DOHH2 (cell line): ENCODE results near the gene BAG5.
"Not testable (repeated sequence)": the region's sequence is repeated elsewhere in the genome, so short reads cannot be mapped to it uniquely, and the experiment has no call there.

Experiments used
- H3F3A ChIP-seq: fragments of 200-600 bp; sonication (generic), shearing (Covaris generic); 2 replicates; pipeline ENCODE4 v1.6.0; 2016; ENCODE audit warnings: antibody characterized with exemption, mild to moderate bottlenecking; ENCODE audit not compliant: control insufficient read depth, insufficient read depth
- H3K27ac ChIP-seq: fragments of 200-600 bp; sonication (generic); 2 replicates; pipeline ENCODE4 v1.5.1; 2014; ENCODE audit warnings: low read depth, mild to moderate bottlenecking, low read length, moderate library complexity
- H3K27me3 ChIP-seq: fragments of 200-600 bp; sonication (generic); 2 replicates; pipeline ENCODE4 v1.6.1; 2014; ENCODE audit warnings: mild to moderate bottlenecking, low read length, mixed read lengths; ENCODE audit not compliant: control insufficient read depth
- H3K36me3 ChIP-seq: fragments of 200-600 bp; sonication (generic); 2 replicates; pipeline ENCODE4 v1.6.1; 2014; ENCODE audit warnings: mild to moderate bottlenecking, low read length, moderate library complexity, mixed read lengths; ENCODE audit not compliant: control insufficient read depth
- H3K4me1 ChIP-seq: fragments of 200-600 bp; sonication (generic); 2 replicates; pipeline ENCODE4 v1.6.1; 2014; ENCODE audit warnings: mild to moderate bottlenecking, low read length, mixed read lengths; ENCODE audit not compliant: control insufficient read depth
- H3K4me2 ChIP-seq: fragments of 200-600 bp; sonication (generic); 2 replicates; pipeline ENCODE4 v1.6.0; 2014; ENCODE audit warnings: mild to moderate bottlenecking, low read length, moderate library complexity
- H3K4me3 ChIP-seq: fragments of 200-600 bp; sonication (generic); 2 replicates; pipeline ENCODE4 v1.5.1; 2014; ENCODE audit warnings: mild to moderate bottlenecking, low read length, mixed read lengths
- H3K79me2 ChIP-seq: fragments of 200-600 bp; sonication (generic); 2 replicates; pipeline ENCODE4 v1.6.1; 2014; ENCODE audit warnings: mild to moderate bottlenecking, low read length, mixed read lengths; ENCODE audit not compliant: control insufficient read depth
- H3K9me2 ChIP-seq: fragments of 200-600 bp; sonication (generic); replicated peaks from 2 replicates; pipeline ENCODE4 v1.6.1; 2014; ENCODE audit warnings: mild to moderate bottlenecking, low read length, mixed read lengths; ENCODE audit not compliant: control insufficient read depth
- H3K9me3 ChIP-seq: fragments of 200-600 bp; sonication (generic); 2 replicates; pipeline ENCODE4 v1.6.1; 2014; ENCODE audit warnings: antibody characterized with exemption, low read length, mixed read lengths; ENCODE audit not compliant: control insufficient read depth, insufficient read depth
- H4K20me1 ChIP-seq: fragments of 200-600 bp; sonication (generic); 2 replicates; pipeline ENCODE4 v1.6.0; 2014; ENCODE audit warnings: low read depth, mild to moderate bottlenecking, antibody characterized with exemption, low read length, moderate library complexity; ENCODE audit not compliant: control insufficient read depth, insufficient read depth
- EZH2phosphoT487 ChIP-seq: fragments of 200-600 bp; sonication (generic); IDR thresholded peaks from 2 replicates; pipeline ENCODE4 v1.6.1; 2017; ENCODE audit warnings: borderline replicate concordance, mild to moderate bottlenecking, antibody characterized with exemption, low read length, moderate library complexity, mixed read lengths
- TF ChIP-seq, protein P1 (sequence below): fragments of 200-600 bp; sonication (generic); IDR thresholded peaks from one replicate; pipeline ENCODE4 v1.5.1; 2014; ENCODE audit warnings: antibody characterized with exemption, mild to moderate bottlenecking, low read depth, low read length; ENCODE audit not compliant: poor library complexity, severe bottlenecking

Gene BAG5

DNA sequence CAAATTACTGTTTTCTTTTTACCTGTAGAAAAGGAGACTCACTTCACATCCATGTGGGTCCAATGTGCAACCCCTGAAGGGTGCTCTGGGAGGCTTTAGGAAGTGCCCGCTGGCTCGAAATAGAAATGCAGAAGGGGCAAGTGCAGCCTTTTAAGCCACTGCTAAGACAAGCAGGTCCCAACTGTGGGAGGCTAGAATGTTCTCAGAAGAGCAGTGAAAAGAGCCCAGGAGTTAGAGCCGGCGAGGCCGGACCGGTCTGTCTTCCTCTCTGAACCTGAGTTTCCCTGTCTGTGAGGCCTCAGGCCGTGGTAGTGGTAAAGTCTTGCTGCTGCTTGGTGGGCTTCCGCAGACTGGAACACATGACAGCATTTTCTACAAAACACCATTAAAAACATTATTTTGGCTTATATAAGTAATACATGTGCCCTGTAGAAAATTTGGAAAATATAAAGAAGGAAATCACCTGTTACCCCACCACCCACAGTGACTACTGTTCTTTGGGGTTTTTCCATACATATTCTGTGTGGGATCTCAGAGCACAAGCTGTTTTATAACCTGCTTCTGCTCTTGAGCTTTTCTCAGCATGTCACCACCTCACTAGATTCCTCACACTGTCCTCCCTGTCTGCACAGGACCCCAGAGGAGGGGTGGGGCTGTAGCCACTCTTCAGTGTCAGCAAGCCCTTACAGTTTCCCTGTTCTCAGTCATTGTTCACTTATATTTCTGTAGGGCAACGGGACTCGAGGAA, 45.9 kb downstream of the BAG5 start:
- Histone ChIP-seq H3K9me3 (no peaks in the 10 kb centered on the region), H3F3A (peaks cover 11% of the 10 kb centered on the region), H3K9me2 (no peaks in the 10 kb centered on the region), H4K20me1 (0 out of 2 replicates have a peak, but pooled peaks cover 6% of the 10 kb centered on the region), H3K4me2 (no peak overlapping the region), H3K4me1 (peaks cover 19% of the 10 kb centered on the region), H3K27ac (no peak overlapping the region), H3K4me3 (no peak overlapping the region), H3K27me3 (peaks cover 19% of the 10 kb centered on the region), H3K79me2 (no peaks in the 10 kb centered on the region), H3K36me3 (no peaks in the 10 kb centered on the region)
- TF ChIP-seq, protein P1, sequence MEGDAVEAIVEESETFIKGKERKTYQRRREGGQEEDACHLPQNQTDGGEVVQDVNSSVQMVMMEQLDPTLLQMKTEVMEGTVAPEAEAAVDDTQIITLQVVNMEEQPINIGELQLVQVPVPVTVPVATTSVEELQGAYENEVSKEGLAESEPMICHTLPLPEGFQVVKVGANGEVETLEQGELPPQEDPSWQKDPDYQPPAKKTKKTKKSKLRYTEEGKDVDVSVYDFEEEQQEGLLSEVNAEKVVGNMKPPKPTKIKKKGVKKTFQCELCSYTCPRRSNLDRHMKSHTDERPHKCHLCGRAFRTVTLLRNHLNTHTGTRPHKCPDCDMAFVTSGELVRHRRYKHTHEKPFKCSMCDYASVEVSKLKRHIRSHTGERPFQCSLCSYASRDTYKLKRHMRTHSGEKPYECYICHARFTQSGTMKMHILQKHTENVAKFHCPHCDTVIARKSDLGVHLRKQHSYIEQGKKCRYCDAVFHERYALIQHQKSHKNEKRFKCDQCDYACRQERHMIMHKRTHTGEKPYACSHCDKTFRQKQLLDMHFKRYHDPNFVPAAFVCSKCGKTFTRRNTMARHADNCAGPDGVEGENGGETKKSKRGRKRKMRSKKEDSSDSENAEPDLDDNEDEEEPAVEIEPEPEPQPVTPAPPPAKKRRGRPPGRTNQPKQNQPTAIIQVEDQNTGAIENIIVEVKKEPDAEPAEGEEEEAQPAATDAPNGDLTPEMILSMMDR, result no peak
- TF ChIP-seq EZH2phosphoT487, result no peak

DNA sequence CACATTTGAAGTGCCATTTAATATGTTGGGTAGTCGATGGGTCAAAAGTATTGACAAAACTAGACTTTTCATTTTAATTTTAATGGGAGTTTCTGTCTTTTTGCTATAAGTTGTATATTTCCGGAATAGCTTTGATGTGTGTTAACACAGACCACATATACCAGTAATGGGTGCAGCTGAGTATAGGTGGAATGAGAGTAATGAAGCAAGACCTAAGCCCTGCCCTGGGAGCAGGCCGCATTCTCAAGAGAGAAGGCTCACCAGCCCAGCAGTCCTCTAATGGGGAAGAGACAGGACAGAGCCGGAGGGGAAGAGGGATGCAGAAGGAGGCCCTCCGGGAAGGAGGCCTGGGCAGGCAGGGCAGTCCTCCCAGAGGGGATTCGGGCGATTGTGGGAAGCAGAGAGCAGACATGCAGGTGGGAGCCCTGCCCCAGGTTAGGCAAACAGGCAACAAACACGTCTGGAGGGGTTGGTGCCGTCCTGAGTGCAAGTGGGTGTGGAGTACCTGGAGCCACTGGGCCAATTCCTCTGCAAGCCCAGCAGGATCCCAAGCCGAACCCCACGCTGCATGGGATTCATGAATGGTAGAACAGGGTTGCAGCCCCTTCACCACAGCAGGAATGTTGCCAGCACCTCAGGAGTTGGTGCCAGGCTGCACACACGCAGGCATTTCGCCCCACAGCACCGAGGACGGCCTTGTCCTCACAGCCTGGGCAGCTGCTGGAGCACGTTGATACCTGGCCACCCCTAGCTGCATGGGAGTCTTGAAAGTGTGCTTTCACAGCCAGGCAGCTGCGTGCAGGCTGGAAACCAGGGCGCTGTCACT, 47.6 kb downstream of the BAG5 start:
- H3K4me3 ChIP-seq, result no peak overlapping the region
- no peaks in the 10 kb centered on the region for H3K9me3 ChIP-seq
- no peaks in the 10 kb centered on the region for H3K79me2 ChIP-seq
- no peaks in the 10 kb centered on the region for H3K9me2 ChIP-seq
- H3K36me3 ChIP-seq, result peaks cover 8% of the 10 kb centered on the region; the same call in 1 of the 2 replicates
- no peak overlapping the region for H3K4me2 ChIP-seq
- H3K27me3 ChIP-seq, result peaks cover 7% of the 10 kb centered on the region; the same call in 1 of the 2 replicates
- no peak overlapping the region for H3K27ac ChIP-seq
- H3K4me1 ChIP-seq, result peaks cover 1% of the 10 kb centered on the region; the same call in 1 of the 2 replicates
- H3F3A ChIP-seq, result peaks cover 11% of the 10 kb centered on the region
- 0 out of 2 replicates have a peak, but pooled peaks cover 6% of the 10 kb centered on the region for H4K20me1 ChIP-seq
- TF ChIP-seq, protein P1, result no peak
- TF ChIP-seq EZH2phosphoT487, result no peak

DNA sequence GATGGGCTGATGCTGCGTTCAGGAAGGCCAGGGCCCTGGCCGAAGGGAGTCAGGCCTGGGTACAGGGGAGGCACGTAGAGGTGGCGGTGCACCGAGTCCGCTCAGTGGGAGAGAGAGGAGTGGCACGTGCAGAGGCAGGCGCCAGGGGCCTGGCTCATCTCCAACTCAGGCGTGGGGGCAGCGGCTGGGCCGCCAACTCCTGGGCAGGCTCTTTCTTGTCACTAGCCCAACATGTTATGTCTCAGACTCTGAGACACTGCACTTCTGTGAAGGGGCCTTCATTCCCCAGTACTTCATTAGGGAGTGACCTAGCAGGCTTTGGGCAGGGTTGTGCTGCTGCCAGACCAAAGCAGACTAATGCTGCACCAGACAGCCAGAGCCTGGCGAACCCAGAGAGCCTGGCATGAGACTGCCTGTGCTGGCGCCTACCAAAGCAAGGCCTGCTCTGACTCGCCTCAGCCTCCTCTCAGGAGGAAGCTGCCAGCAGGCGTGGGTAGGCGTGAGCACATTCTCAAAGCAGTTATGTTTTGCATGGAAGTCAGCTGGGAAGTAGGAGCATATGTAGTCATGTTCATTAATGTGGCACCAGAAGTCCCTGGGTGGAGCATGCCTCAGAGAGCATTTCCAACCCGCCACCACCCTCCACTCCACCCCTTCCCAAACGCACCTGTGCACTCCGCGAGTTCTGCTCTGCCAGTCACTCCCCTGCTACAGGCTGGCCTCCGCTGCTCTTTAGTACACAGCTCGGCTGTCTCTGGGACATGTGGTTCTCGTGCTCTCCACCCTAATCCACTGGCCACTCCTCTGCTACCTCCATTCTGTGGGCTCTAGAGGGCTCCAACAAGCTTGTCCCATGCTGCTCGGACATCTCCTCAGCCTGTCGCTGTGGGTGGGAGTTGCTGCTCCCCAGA, 49.5 kb downstream of the BAG5 start:
- Histone ChIP-seq H3K27me3 (no peaks in the 10 kb centered on the region), H3K4me1 (no peaks in the 10 kb centered on the region), H3K27ac (no peak overlapping the region), H3K4me2 (no peak overlapping the region), H3K36me3 (peaks cover 8% of the 10 kb centered on the region; the same call in 1 of the 2 replicates), H3K79me2 (no peaks in the 10 kb centered on the region), H3K9me3 (no peaks in the 10 kb centered on the region), H4K20me1 (no peaks in the 10 kb centered on the region), H3K4me3 (no peak overlapping the region), H3F3A (peaks cover 9% of the 10 kb centered on the region), H3K9me2 (no peaks in the 10 kb centered on the region)
- TF ChIP-seq EZH2phosphoT487, result no peak
- TF ChIP-seq, protein P1, result no peak

DNA sequence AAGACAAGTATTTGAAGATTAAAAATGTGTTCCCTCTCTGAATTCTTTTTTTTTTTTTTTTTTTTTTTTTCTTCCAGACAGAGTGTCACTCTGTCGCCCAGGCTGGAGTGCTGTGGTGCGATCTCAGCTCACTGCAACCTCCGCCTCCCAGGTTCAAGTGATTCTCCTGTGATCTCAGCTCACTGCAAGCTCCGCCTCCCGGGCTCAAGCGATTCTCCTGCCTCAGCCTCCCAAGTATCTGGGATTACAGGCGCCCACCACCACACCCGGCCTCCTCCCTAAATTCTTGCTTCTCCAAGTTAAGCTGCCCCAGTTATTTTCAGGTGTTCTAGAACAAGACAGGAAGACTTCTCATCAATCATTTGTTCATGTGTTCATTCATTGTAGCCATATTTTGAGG, 50.3 kb downstream of the BAG5 start:
- not testable (repeated sequence) for H3K27me3 ChIP-seq, H4K20me1 ChIP-seq, H3K4me3 ChIP-seq, H3F3A ChIP-seq, H3K4me1 ChIP-seq, H3K9me3 ChIP-seq, H3K79me2 ChIP-seq, H3K9me2 ChIP-seq, H3K27ac ChIP-seq, H3K4me2 ChIP-seq
- peaks cover 15% of the 10 kb centered on the region; the same call in 1 of the 2 replicates for H3K36me3 ChIP-seq
